ENCODE data around the gene ADGRB2.
A peak's percentile ranks its signal among the peaks of the same experiment; 100 is the strongest.

ADGRB2 gene

DNA sequence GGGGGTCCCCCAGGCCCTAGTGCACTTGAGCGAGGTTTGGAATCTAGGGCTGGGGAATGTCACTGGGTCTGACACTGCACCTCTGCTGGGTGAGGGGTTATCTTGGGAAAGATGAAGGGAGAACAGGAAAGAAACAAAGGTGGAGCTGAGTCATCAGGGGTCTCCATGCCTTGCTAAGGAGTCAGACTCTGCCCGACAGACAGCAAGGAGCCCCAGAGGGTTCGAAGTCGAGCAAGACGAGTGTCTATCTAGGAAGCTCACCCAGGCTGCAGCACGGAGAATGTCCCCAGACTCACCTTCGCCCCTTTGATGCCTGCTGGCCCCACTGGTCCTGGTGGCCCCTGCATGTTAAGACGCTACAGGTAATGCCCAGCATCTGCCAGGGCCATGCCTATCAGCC lies 78.3 kb downstream of the ADGRB2 start:
- Histone ChIP-seq H2BK15ac (ENCODE audit: low read length) (no peak overlapping the region), H3K79me1 (ENCODE audit: low read depth, low read length) (no peaks in the 10 kb centered on the region), H3K27me3 (ENCODE audit: control insufficient read depth in 3 of 3, insufficient read depth in 3 of 3, low read depth in 1 of 3, low read length in 3 of 3) (peaks cover 0 to 48% (median 0%) of the 10 kb centered on the region in 3 experiments), H3K4me1 (ENCODE audit: control insufficient read depth in 2 of 2, insufficient read depth in 1 of 2, low read depth in 1 of 2, low read length in 2 of 2) (peaks cover 2 to 15% of the 10 kb centered on the region in 2 donors), H2AFZ (ENCODE audit: low read length) (no peak overlapping the region), H3K14ac (ENCODE audit: low read length) (no peak overlapping the region), H3K23ac (ENCODE audit: low read depth, low read length, poor library complexity) (no peak overlapping the region), H3K4me2 (ENCODE audit: insufficient read depth, low read length, poor library complexity, severe bottlenecking) (no peak overlapping the region), H3K18ac (ENCODE audit: low read length) (peak overlapping the region; percentile 40), H4K8ac (ENCODE audit: low read depth, low read length) (no peak overlapping the region), H3K9me3 (replicated peaks in 1 of 2; ENCODE audit: control insufficient read depth in 2 of 2, insufficient read depth in 1 of 2, low read depth in 1 of 2, low read length in 2 of 2) (no peaks in the 10 kb centered on the region), H3K4ac (ENCODE audit: low read length) (no peak overlapping the region), H4K91ac (ENCODE audit: low read depth, low read length, poor library complexity) (no peak overlapping the region), H3K4me3 (ENCODE audit: low read length in 2 of 2) (no peak overlapping the region), H3K9ac (ENCODE audit: low read depth, low read length, poor library complexity) (no peak overlapping the region), H2AK5ac (ENCODE audit: low read depth, low read length) (no peak overlapping the region), H3K27ac (replicated peaks; ENCODE audit: low read length) (no peak overlapping the region), H2BK12ac (ENCODE audit: low read length) (peak overlapping the region; percentile 48), H2BK5ac (ENCODE audit: low read length) (no peak overlapping the region), H2BK120ac (ENCODE audit: low read depth, low read length) (no peak overlapping the region), H3K36me3 (replicated peaks in 1 of 2; ENCODE audit: control insufficient read depth in 2 of 2, insufficient read depth in 2 of 2, low read length in 2 of 2) (no peaks in the 10 kb centered on the region)
- no peak for DNase-seq (ENCODE audit: low spot score)
- no CpG with 5 or more reads among the region's 8 CpGs for WGBS, 2 donors (ENCODE audit: extremely low coverage in 2 of 2, insufficient read length in 2 of 2, insufficient replicate concordance in 1 of 2)

- Histone ChIP-seq H2AK5ac (ENCODE audit: low read depth, low read length) (peak overlapping the region; percentile 71), H3K4me3 (ENCODE audit: low read length in 2 of 2) (no peak overlapping the region), H3K18ac (ENCODE audit: low read length) (no peak overlapping the region), H3K14ac (ENCODE audit: low read length) (no peak overlapping the region), H3K4ac (ENCODE audit: low read length) (no peak overlapping the region), H3K9ac (ENCODE audit: low read depth, low read length, poor library complexity) (no peak overlapping the region), H4K91ac (ENCODE audit: low read depth, low read length, poor library complexity) (no peak overlapping the region), H3K9me3 (replicated peaks in 1 of 2; ENCODE audit: control insufficient read depth in 2 of 2, insufficient read depth in 1 of 2, low read depth in 1 of 2, low read length in 2 of 2) (no peaks in the 10 kb centered on the region), H3K27ac (replicated peaks; ENCODE audit: low read length) (no peak overlapping the region), H2AFZ (ENCODE audit: low read length) (no peak overlapping the region), H2BK120ac (ENCODE audit: low read depth, low read length) (no peak overlapping the region), H2BK15ac (ENCODE audit: low read length) (peak overlapping the region; percentile 54), H2BK5ac (ENCODE audit: low read length) (peak overlapping the region; percentile 57), H3K79me1 (ENCODE audit: low read depth, low read length) (no peaks in the 10 kb centered on the region), H3K23ac (ENCODE audit: low read depth, low read length, poor library complexity) (peak overlapping the region; percentile 56), H3K4me2 (ENCODE audit: insufficient read depth, low read length, poor library complexity, severe bottlenecking) (no peak overlapping the region), H3K36me3 (replicated peaks in 1 of 2; ENCODE audit: control insufficient read depth in 2 of 2, insufficient read depth in 2 of 2, low read length in 2 of 2) (no peaks in the 10 kb centered on the region), H4K8ac (ENCODE audit: low read depth, low read length) (peak overlapping the region; percentile 94), H2BK12ac (ENCODE audit: low read length) (no peak overlapping the region), H3K27me3 (ENCODE audit: control insufficient read depth in 3 of 3, insufficient read depth in 3 of 3, low read depth in 1 of 3, low read length in 3 of 3) (peaks cover 0 to 57% (median 0%) of the 10 kb centered on the region in 3 experiments), H3K4me1 (ENCODE audit: control insufficient read depth in 2 of 2, insufficient read depth in 1 of 2, low read depth in 1 of 2, low read length in 2 of 2) (peaks cover 0 to 6% of the 10 kb centered on the region in 2 donors)
- no CpG with 5 or more reads among the region's 11 CpGs for WGBS, 2 donors (ENCODE audit: extremely low coverage in 2 of 2, insufficient read length in 2 of 2, insufficient replicate concordance in 1 of 2)
- no peak for DNase-seq (ENCODE audit: low spot score)
Measured at GRCh38 chr1:31683997-31684396, 80.1 kb downstream of the ADGRB2 start.

GRCh38 chr1:31681415-31681814 lies 82.7 kb downstream of the ADGRB2 start:
- H3K9ac ChIP-seq (ENCODE audit: low read depth, low read length, poor library complexity): no peak overlapping the region
- H2BK12ac ChIP-seq (ENCODE audit: low read length): no peak overlapping the region
- H3K9me3 ChIP-seq (replicated peaks in 1 of 2; ENCODE audit: control insufficient read depth in 2 of 2, insufficient read depth in 1 of 2, low read depth in 1 of 2, low read length in 2 of 2): no peaks in the 10 kb centered on the region
- no peak overlapping the region for H2BK5ac ChIP-seq (ENCODE audit: low read length)
- no peaks in the 10 kb centered on the region for H3K79me1 ChIP-seq (ENCODE audit: low read depth, low read length)
- H3K36me3 ChIP-seq (replicated peaks in 1 of 2; ENCODE audit: control insufficient read depth in 2 of 2, insufficient read depth in 2 of 2, low read length in 2 of 2): no peaks in the 10 kb centered on the region
- H3K14ac ChIP-seq (ENCODE audit: low read length): peak overlapping the region; percentile 1
- peaks cover 0 to 63% (median 0%) of the 10 kb centered on the region in 3 experiments for H3K27me3 ChIP-seq (ENCODE audit: control insufficient read depth in 3 of 3, insufficient read depth in 3 of 3, low read depth in 1 of 3, low read length in 3 of 3)
- H3K4me1 ChIP-seq (ENCODE audit: control insufficient read depth in 2 of 2, insufficient read depth in 1 of 2, low read depth in 1 of 2, low read length in 2 of 2): peaks cover 0 to 6% of the 10 kb centered on the region in 2 donors
- no peak overlapping the region for H3K4ac ChIP-seq (ENCODE audit: low read length)
- WGBS, 2 donors (ENCODE audit: extremely low coverage in 2 of 2, insufficient read length in 2 of 2, insufficient replicate concordance in 1 of 2): no CpG with 5 or more reads among the region's 9 CpGs
- no peak overlapping the region for H3K23ac ChIP-seq (ENCODE audit: low read depth, low read length, poor library complexity)
- H2BK120ac ChIP-seq (ENCODE audit: low read depth, low read length): no peak overlapping the region
- H2AK5ac ChIP-seq (ENCODE audit: low read depth, low read length): no peak overlapping the region
- no peak overlapping the region for H3K27ac ChIP-seq (replicated peaks; ENCODE audit: low read length)
- no peak overlapping the region for H3K4me3 ChIP-seq (ENCODE audit: low read length in 2 of 2)
- H2BK15ac ChIP-seq (ENCODE audit: low read length): no peak overlapping the region
- no peak overlapping the region for H3K4me2 ChIP-seq (ENCODE audit: insufficient read depth, low read length, poor library complexity, severe bottlenecking)
- peak overlapping the region; percentile 4 for H3K18ac ChIP-seq (ENCODE audit: low read length)
- DNase-seq (ENCODE audit: low spot score): no peak
- no peak overlapping the region for H4K8ac ChIP-seq (ENCODE audit: low read depth, low read length)
- H2AFZ ChIP-seq (ENCODE audit: low read length): no peak overlapping the region
- H4K91ac ChIP-seq (ENCODE audit: low read depth, low read length, poor library complexity): no peak overlapping the region

DNA sequence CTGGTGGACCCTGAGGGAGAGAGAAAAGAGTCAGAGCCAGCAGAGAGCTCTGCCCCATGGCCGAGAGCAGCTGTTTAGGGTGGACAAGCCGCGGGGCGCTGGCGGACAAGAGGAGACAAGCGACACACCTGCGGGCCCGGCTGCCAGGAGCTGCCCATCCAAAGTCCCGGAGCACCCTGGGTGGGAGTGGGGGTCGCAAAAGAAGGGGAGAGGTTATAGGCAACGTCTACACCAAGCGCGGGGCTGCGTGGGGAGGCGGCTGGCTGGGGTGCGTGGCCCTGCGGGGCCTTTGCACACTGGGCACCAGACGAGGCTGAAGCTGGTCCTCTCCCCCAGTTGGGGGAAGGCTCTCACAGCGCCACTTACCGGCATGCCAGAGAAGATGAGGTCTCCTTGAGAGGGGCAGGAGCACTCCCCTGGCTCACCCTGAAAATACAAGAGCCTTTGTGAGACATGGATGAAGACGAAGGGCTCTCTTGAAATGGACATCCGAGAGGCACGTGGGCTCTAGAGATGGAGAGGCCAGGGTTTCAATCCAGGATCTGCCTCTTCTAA lies 84.4 kb downstream of the ADGRB2 start:
- no peak overlapping the region for H3K14ac ChIP-seq (ENCODE audit: low read length)
- H3K9ac ChIP-seq (ENCODE audit: low read depth, low read length, poor library complexity): no peak overlapping the region
- WGBS, 2 donors (ENCODE audit: extremely low coverage in 2 of 2, insufficient read length in 2 of 2, insufficient replicate concordance in 1 of 2): no CpG with 5 or more reads among the region's 23 CpGs
- no peaks in the 10 kb centered on the region for H3K79me1 ChIP-seq (ENCODE audit: low read depth, low read length)
- DNase-seq (ENCODE audit: low spot score): no peak
- H2BK12ac ChIP-seq (ENCODE audit: low read length): no peak overlapping the region
- no peak overlapping the region for H3K4me3 ChIP-seq (ENCODE audit: low read length in 2 of 2)
- no peak overlapping the region for H2BK15ac ChIP-seq (ENCODE audit: low read length)
- no peak overlapping the region for H3K23ac ChIP-seq (ENCODE audit: low read depth, low read length, poor library complexity)
- H4K8ac ChIP-seq (ENCODE audit: low read depth, low read length): no peak overlapping the region
- H3K27ac ChIP-seq (replicated peaks; ENCODE audit: low read length): no peak overlapping the region
- H2BK5ac ChIP-seq (ENCODE audit: low read length): no peak overlapping the region
- H3K18ac ChIP-seq (ENCODE audit: low read length): no peak overlapping the region
- H3K9me3 ChIP-seq (replicated peaks in 1 of 2; ENCODE audit: control insufficient read depth in 2 of 2, insufficient read depth in 1 of 2, low read depth in 1 of 2, low read length in 2 of 2): no peaks in the 10 kb centered on the region
- H4K91ac ChIP-seq (ENCODE audit: low read depth, low read length, poor library complexity): no peak overlapping the region
- H3K27me3 ChIP-seq (ENCODE audit: control insufficient read depth in 3 of 3, insufficient read depth in 3 of 3, low read depth in 1 of 3, low read length in 3 of 3): peaks cover 0 to 65% (median 0%) of the 10 kb centered on the region in 3 experiments
- no peak overlapping the region for H3K4ac ChIP-seq (ENCODE audit: low read length)
- H2BK120ac ChIP-seq (ENCODE audit: low read depth, low read length): no peak overlapping the region
- H3K4me2 ChIP-seq (ENCODE audit: insufficient read depth, low read length, poor library complexity, severe bottlenecking): no peak overlapping the region
- H3K4me1 ChIP-seq (ENCODE audit: control insufficient read depth in 2 of 2, insufficient read depth in 1 of 2, low read depth in 1 of 2, low read length in 2 of 2): peaks cover 0 to 7% of the 10 kb centered on the region in 2 donors
- no peaks in the 10 kb centered on the region for H3K36me3 ChIP-seq (replicated peaks in 1 of 2; ENCODE audit: control insufficient read depth in 2 of 2, insufficient read depth in 2 of 2, low read length in 2 of 2)
- H2AK5ac ChIP-seq (ENCODE audit: low read depth, low read length): no peak overlapping the region
- no peak overlapping the region for H2AFZ ChIP-seq (ENCODE audit: low read length)

Measured in neuronal stem cell (in vitro differentiated cells).